Heart left ventricle (tissue), 16 donors: ENCODE results near the gene RILPL1. TPM values are rescaled to one million over a fixed set of nuclear protein-coding genes. Genes with fewer than 3 reads are reported as not detected.
"Not testable (repeated sequence)": the region's sequence is repeated elsewhere in the genome, so short reads cannot be mapped to it uniquely, and the experiment has no call there.

ENCODE experiments used
- ATAC-seq, 4 donors: fragments of 200-7000 bp; cut with Tn5 transposase; one replicate each; pipeline ENCODE4 v1.9.1; 2020 to 2022; ENCODE audit warnings: moderate library complexity in 4 of 4, mild to moderate bottlenecking in 3 of 4, moderate number of reproducible peaks in 1 of 4
- DNase-seq, 5 donors: peaks; one replicate each; pipeline ENCODE4 v3.0.0-alpha.2; 2020
- H3K27ac ChIP-seq, 12 donors: fragments of 200-600 bp; sonication (generic) in 4 of 12; one replicate each; pipeline versions ENCODE4 v1.5.0 to v1.8.0; 2016 to 2022; ENCODE audit warnings: mild to moderate bottlenecking in 2 of 12
- H3K27me3 ChIP-seq, 9 donors: fragments of 200-600 bp; sonication (generic) in 2 of 9; one replicate each; pipeline versions ENCODE4 v1.5.1 to v1.8.0; 2016 to 2022; ENCODE audit warnings: mild to moderate bottlenecking in 3 of 9
- H3K36me3 ChIP-seq, 9 donors: fragments of 200-600 bp; sonication (generic) in 2 of 9; one replicate each; pipeline versions ENCODE4 v1.5.0 to v1.8.0; 2018 to 2022; ENCODE audit warnings: mild to moderate bottlenecking in 2 of 9
- H3K4me1 ChIP-seq, 12 donors: fragments of 200-600 bp; sonication (generic) in 4 of 12; one replicate each; pipeline versions ENCODE4 v1.5.0 to v1.8.0; 2016 to 2022; ENCODE audit warnings: mild to moderate bottlenecking in 3 of 12
- H3K4me3 ChIP-seq, 12 donors: fragments of 200-600 bp; sonication (generic) in 4 of 12; one replicate each; pipeline versions ENCODE4 v1.5.0 to v1.8.0; 2017 to 2022; ENCODE audit warnings: mild to moderate bottlenecking in 9 of 12, moderate library complexity in 4 of 12
- H3K9me3 ChIP-seq, 12 donors: fragments of 200-600 bp; sonication (generic) in 4 of 12; one replicate each; pipeline versions ENCODE4 v1.5.0 to v1.8.0; 2016 to 2022; ENCODE audit warnings: mild to moderate bottlenecking in 1 of 12
- POLR2A ChIP-seq, 2 donors: fragments of 450-650 bp; IDR thresholded peaks; one replicate each; pipeline ENCODE4 v1.6.1; 2017; ENCODE audit warnings: antibody characterized with exemption in 2 of 2, mild to moderate bottlenecking in 2 of 2, moderate library complexity in 2 of 2
- WGBS, 4 donors: extraction: QIAGEN DNeasy Blood & Tissue Kit in 2 of 4; methylation state at CpG; one replicate each; pipeline versions ENCODE4 v1.1.5 to v1.1.7; 2013 to 2018; 5-methylcytosine and 5-hydroxymethylcytosine counted together
- intact Hi-C, 10 donors: fragments of 100-400 bp; cut with DNase I; formaldehyde crosslinking; loops; one replicate each; pipeline versions ENCODE4 v1.11.1 to v1.14.2; 2022
- polyA plus RNA-seq, 2 donors: library from polyadenylated mRNA; stranded (reverse); fragments of 200-250 nt; gene quantifications; one replicate each; pipeline ENCODE4 v1.2.3, GENCODE V29; 2013
- total RNA-seq, 9 donors: library from RNA; depleted of rRNA in 2 of 9; stranded (reverse); fragments of >200 nt in 2 of 9; fragmentation: NEBNext Ultra II Directional in 3 of 9; extraction: Animal tissue kit (Norgen Biotek cat#: 25700) in 3 of 9; gene quantifications; one replicate each; pipeline versions ENCODE4 v1.1.0 to v1.2.4, GENCODE V29; 2016 to 2023
- TF ChIP-seq, protein P1 (sequence below), 12 donors: fragments of 200-600 bp; sonication (generic) in 4 of 12; IDR thresholded peaks; one replicate each; pipeline versions ENCODE4 v1.5.0 to v1.8.0; 2018 to 2022; ENCODE audit warnings: antibody characterized with exemption in 12 of 12, mild to moderate bottlenecking in 5 of 12
- donor health status: ischemic (EF 13 %, LVEDD 7.1; RV severe dilation, severe dysfunction).
- donor health status: healthy with polysubstance abuse.
- donor health status: DM: no; HTN: yes; CAD: no.
- donor health status: DM: no; HTN: no; CAD: no.
- donor health status: ischemic (EF 25% LVEDD 6.9; RV normal size, moderate dysfunction).
- donor health status: ischemic (EF 25% LVEDD 5.7; RV mildly dilated, moderate dysfunction).
- donor health status: healthy.
- donor health status: DM: yes; HTN: yes; CAD: no.
- donor health status: ischemic (EF 35%, LVEDD 5.7; RV mildly dilated, moderate dysfunction).
- donor health status: nonischemic (EF 11% LVEDD 7.7; RV severe dilation, severe dysfunction).
- donor health status: DM: yes; HTN: yes; CAD: no.
- donor health status: PGD.
- donor health status: ischemic (EF 29% LVEDD 5.4; RV normal size, mild dysfunction).
- donor health status: nonischemic (EF 23%, LVEDD 6.1; RV moderate dilation, normal function).

The RILPL1 gene
- total and polyA plus RNA-seq, 11 donors: 64.1 to 119 (median 79.4) TPM

DNA sequence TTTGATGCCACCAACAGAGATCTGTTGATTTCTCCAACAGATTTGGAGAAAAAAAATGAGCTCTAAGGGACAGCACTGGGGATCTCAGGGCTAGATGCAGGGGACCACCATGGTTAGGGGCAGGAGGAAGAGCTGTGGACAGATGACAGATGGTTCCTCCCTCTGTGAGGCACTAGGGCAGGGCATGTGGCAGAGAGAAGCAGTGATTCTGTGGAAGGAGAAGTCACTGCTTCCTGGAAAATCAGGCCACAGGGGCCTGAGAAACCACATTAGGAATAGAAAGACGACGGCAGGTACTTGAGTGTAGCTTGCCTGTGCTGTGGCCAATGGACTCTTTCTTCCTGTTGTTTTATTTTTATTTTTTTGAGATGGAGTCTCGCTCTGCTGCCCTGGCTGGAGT lies 25.9 kb upstream of the RILPL1 start:
- no peaks in the 10 kb centered on the region for H3K4me1 ChIP-seq
- no peaks in the 10 kb centered on the region for H3K27me3 ChIP-seq
- H3K4me3 ChIP-seq: no peak overlapping the region
- DNase-seq: no peak
- WGBS, 4 donors: 73 to 82% (median 80%) methylated on average over 3 of the region's 3 CpGs
- no peak for ATAC-seq
- intact Hi-C loops: no loop called here
- H3K27ac ChIP-seq: no peak overlapping the region
- TF ChIP-seq, protein P1, sequence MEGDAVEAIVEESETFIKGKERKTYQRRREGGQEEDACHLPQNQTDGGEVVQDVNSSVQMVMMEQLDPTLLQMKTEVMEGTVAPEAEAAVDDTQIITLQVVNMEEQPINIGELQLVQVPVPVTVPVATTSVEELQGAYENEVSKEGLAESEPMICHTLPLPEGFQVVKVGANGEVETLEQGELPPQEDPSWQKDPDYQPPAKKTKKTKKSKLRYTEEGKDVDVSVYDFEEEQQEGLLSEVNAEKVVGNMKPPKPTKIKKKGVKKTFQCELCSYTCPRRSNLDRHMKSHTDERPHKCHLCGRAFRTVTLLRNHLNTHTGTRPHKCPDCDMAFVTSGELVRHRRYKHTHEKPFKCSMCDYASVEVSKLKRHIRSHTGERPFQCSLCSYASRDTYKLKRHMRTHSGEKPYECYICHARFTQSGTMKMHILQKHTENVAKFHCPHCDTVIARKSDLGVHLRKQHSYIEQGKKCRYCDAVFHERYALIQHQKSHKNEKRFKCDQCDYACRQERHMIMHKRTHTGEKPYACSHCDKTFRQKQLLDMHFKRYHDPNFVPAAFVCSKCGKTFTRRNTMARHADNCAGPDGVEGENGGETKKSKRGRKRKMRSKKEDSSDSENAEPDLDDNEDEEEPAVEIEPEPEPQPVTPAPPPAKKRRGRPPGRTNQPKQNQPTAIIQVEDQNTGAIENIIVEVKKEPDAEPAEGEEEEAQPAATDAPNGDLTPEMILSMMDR (IDR thresholded peaks at IDR 0.05): no peak
- TF ChIP-seq POLR2A (IDR thresholded peaks at IDR 0.05): no peak
- H3K9me3 ChIP-seq: no peaks in the 10 kb centered on the region
- H3K36me3 ChIP-seq: no peaks in the 10 kb centered on the region

DNA sequence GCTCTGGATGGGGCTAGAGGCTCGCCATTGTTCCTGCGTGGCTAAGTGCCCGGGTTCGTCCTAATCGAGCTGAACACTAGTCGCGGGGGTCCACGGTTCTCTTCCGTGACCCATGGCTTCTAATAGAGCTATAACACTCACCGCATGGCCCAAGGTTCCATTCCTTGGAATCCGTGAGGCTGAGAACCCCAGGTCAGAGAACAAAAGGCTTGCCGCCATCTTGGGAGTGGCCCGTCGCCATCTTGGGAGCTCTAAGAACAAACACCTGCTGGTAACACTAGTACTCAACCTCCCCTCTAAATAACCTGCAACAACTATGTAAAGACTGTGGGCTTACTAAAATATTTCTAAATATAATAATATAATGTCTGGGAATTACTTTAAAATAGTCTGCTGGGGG lies 25.0 kb upstream of the RILPL1 start:
- H3K4me1 ChIP-seq, H3K27ac ChIP-seq, ATAC-seq, H3K4me3 ChIP-seq, DNase-seq, H3K9me3 ChIP-seq, intact Hi-C loops, H3K36me3 ChIP-seq, H3K27me3 ChIP-seq: not testable (repeated sequence)
- 93 to 98% (median 95%) methylated on average over 13 to 14 of the region's 14 CpGs for WGBS, 4 donors

DNA sequence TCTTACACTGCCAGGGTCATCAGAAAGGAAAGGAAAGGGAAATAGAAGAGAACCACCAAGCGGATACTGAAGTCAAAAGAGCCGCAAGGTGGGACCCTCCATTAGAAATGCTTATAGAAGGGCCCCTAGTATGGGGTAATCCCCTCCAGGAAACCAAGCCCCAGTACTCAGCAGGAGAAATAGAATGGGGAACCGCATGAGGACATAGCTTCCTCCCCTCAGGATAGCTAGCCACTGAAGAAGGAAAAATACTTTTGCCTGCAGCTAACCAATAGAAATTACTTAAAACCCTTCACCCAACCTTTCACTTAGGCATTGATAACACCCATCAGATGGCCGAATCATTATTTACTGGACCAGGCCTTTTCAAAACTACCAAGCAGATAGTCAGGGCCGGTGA lies 21.3 kb upstream of the RILPL1 start:
- H3K27me3 ChIP-seq, ATAC-seq, H3K4me3 ChIP-seq, intact Hi-C loops, DNase-seq, H3K9me3 ChIP-seq, H3K27ac ChIP-seq, H3K4me1 ChIP-seq, H3K36me3 ChIP-seq: not testable (repeated sequence)
- whole genome bisulfite sequencing, 4 donors: 81 to 94% (median 91%) methylated on average over 5 of the region's 5 CpGs

DNA sequence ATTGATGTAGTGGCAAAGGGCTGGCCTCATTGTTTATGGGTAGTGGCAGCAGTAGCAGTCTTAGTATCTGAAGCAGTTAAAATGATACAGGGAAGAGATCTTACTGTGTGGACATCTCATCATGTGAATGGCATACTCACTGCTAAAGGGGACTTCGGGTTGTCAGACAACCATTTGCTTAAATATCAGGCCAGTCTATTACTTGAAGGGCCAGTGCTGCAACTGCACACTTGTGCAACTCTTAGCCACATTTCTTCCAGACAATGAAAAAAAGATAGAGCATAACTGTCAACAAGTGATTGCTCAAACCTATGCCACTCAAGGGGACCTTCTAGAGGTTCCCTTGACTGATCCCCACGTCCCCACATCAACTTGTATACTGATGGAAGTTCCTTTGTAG lies 20.6 kb upstream of the RILPL1 start:
- H3K4me1 ChIP-seq, intact Hi-C loops, H3K36me3 ChIP-seq, ATAC-seq, H3K27me3 ChIP-seq, H3K4me3 ChIP-seq, H3K9me3 ChIP-seq, DNase-seq, H3K27ac ChIP-seq: not testable (repeated sequence)
- WGBS, 4 donors: 48 to 69% (median 66%) methylated on average over 2 of the region's 2 CpGs

DNA sequence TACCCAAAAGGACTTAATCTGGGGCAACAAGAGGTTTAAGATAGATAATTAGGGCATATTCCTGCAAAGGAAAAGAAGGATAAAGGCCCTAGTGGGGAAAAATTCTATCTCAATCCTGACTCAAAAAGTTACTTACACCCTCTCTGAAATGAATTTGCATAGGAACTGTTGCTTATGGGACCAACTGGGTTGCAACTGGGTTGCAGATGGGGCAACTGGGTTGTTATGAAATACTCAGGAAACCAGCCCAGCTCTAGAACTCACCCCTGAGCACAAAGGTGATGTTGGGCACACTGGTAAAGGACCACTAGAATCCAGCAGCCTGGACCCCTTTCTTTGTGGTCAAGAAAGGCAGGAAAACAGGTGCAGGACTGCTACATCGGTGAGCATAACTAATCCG lies 17.2 kb upstream of the RILPL1 start:
- DNase-seq (no peak), ATAC-seq (no peak)
- no peaks in the 10 kb centered on the region for H3K27me3 ChIP-seq
- no peak overlapping the region for H3K27ac ChIP-seq
- no peaks in the 10 kb centered on the region for H3K4me1 ChIP-seq
- no peak for TF ChIP-seq POLR2A (IDR thresholded peaks at IDR 0.05)
- TF ChIP-seq, protein P1 (IDR thresholded peaks at IDR 0.05): no peak
- no peak overlapping the region for H3K4me3 ChIP-seq
- intact Hi-C loops: no loop called here
- WGBS, 4 donors: 87 to 96% (median 94%) methylated on average over 2 of the region's 2 CpGs
- H3K9me3 ChIP-seq: no peaks in the 10 kb centered on the region
- H3K36me3 ChIP-seq: no peaks in the 10 kb centered on the region

DNA sequence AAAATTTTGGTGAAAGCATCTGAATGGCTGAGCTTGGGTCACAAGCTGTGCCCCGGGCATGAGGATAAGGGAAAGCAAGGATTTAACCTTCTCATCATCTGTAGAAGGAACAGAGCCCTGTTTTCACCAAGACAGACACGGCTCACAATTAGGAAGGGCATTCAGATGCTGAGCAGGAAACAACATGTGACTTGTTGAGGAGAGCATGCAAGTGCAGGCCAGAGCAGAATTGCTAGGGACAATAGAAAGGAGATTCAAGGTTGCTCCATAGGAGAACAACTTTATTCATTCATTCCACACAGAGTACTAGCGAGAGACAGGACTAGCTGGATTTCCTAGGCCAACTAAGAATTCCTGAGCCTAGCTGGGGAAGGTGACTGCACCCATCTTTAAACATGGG lies 14.6 kb upstream of the RILPL1 start:
- Histone ChIP-seq H3K9me3 (no peaks in the 10 kb centered on the region), H3K36me3 (no peaks in the 10 kb centered on the region), H3K27me3 (no peaks in the 10 kb centered on the region), H3K4me3 (no peak overlapping the region), H3K27ac (no peak overlapping the region), H3K4me1 (no peaks in the 10 kb centered on the region)
- WGBS, 4 donors: 52 to 63% (median 61%) methylated on average over 3 of the region's 3 CpGs
- no peak for DNase-seq
- intact Hi-C loops: no loop called here
- ATAC-seq: no peak
- TF ChIP-seq, protein P1 (IDR thresholded peaks at IDR 0.05): no peak
- no peak for TF ChIP-seq POLR2A (IDR thresholded peaks at IDR 0.05)
